A673 (cell line): ENCODE data around the gene FBXW8. TPM values are rescaled to one million over a fixed set of nuclear protein-coding genes. Genes with fewer than 3 reads are reported as not detected.

ENCODE experiments used
- BruUV-seq: library from RNA; stranded (reverse); fragments of 400-500 nt; replicated peaks from 2 replicates; lab custom pipeline; 2021; lab: Mats Ljungman, UMichigan
- CTCF ChIA-PET: fragments of 300-600 bp; sonication (Branson Sonifier 250); formaldehyde crosslinking; loops from one replicate; lab custom pipeline; 2022; ENCODE audit warnings: antibody characterized with exemption; lab: Charles Lee
- POLR2A ChIA-PET: fragments of 300-600 bp; sonication (Branson Sonifier 250); formaldehyde crosslinking; loops from one replicate; lab custom pipeline; 2022; ENCODE audit warnings: antibody characterized with exemption; ENCODE audit not compliant: low non-redundant PET; lab: Charles Lee
- DNase-seq: peaks from one replicate; pipeline ENCODE4 v3.0.0-alpha.2; 2015; ENCODE audit warnings: low spot score
- H3K27ac ChIP-seq: fragments of 200-600 bp; sonication (generic); 2 replicates; pipeline ENCODE4 v1.5.1; 2016; ENCODE audit warnings: mixed run types, low read depth, mild to moderate bottlenecking, mixed read lengths, antibody characterized with exemption, low read length; ENCODE audit not compliant: poor library complexity, severe bottlenecking
- H3K27me3 ChIP-seq: fragments of 200-600 bp; sonication (generic); replicated peaks from 2 replicates; pipeline ENCODE4 v1.6.1; 2017; ENCODE audit warnings: mixed run types, low read depth, mild to moderate bottlenecking, mixed read lengths, antibody characterized with exemption, low read length; ENCODE audit not compliant: insufficient read depth, poor library complexity
- H3K36me3 ChIP-seq: fragments of 200-600 bp; sonication (generic); 2 replicates; pipeline ENCODE4 v1.6.1; 2016; ENCODE audit warnings: mixed run types, mild to moderate bottlenecking, mixed read lengths, antibody characterized with exemption, low read length; ENCODE audit not compliant: insufficient read depth, poor library complexity, severe bottlenecking
- H3K4me1 ChIP-seq: fragments of 200-600 bp; sonication (generic); 2 replicates; pipeline ENCODE4 v1.6.1; 2017; ENCODE audit warnings: mixed run types, mild to moderate bottlenecking, mixed read lengths, antibody characterized with exemption, low read length; ENCODE audit not compliant: insufficient read depth, poor library complexity, severe bottlenecking
- H3K4me3 ChIP-seq: fragments of 200-600 bp; sonication (generic); 2 replicates; pipeline ENCODE4 v1.5.1; 2016; ENCODE audit warnings: low read depth, mixed run types, mild to moderate bottlenecking, mixed read lengths, low read length; ENCODE audit not compliant: poor library complexity, severe bottlenecking
- H3K9me3 ChIP-seq: fragments of 200-600 bp; sonication (generic); 2 replicates; pipeline ENCODE4 v1.6.1; 2016; ENCODE audit warnings: mixed run types, low read depth, mild to moderate bottlenecking, mixed read lengths, antibody characterized with exemption, low read length; ENCODE audit not compliant: poor library complexity, severe bottlenecking
- EZH2 ChIP-seq: fragments of 200-600 bp; sonication (generic); IDR thresholded peaks from 2 replicates; pipeline ENCODE4 v1.6.1; 2017; ENCODE audit warnings: borderline replicate concordance, low read depth, mild to moderate bottlenecking, mixed read lengths, antibody characterized with exemption, low read length; ENCODE audit not compliant: poor library complexity, severe bottlenecking
- intact Hi-C: fragments of 100-400 bp; cut with micrococcal nuclease; formaldehyde crosslinking; loops from one replicate; pipeline ENCODE4 v1.10.0; 2022; ENCODE audit not compliant: unreplicated experiment
- total RNA-seq: library from RNA; stranded (reverse); gene quantifications from 2 replicates; pipeline ENCODE4 v1.2.3, GENCODE V29; 2021
- TF ChIP-seq, protein P1 (sequence below): fragments of 300-800, 200-600 bp; sonication (generic); conservative IDR thresholded peaks from 2 replicates; pipeline ENCODE4 v1.5.1; 2017; ENCODE audit warnings: low read depth, mild to moderate bottlenecking, antibody characterized with exemption, low read length, moderate library complexity, mixed read lengths

The FBXW8 gene
- total RNA-seq, 1 experiment from 2014 or later, result 14.8 TPM

DNA sequence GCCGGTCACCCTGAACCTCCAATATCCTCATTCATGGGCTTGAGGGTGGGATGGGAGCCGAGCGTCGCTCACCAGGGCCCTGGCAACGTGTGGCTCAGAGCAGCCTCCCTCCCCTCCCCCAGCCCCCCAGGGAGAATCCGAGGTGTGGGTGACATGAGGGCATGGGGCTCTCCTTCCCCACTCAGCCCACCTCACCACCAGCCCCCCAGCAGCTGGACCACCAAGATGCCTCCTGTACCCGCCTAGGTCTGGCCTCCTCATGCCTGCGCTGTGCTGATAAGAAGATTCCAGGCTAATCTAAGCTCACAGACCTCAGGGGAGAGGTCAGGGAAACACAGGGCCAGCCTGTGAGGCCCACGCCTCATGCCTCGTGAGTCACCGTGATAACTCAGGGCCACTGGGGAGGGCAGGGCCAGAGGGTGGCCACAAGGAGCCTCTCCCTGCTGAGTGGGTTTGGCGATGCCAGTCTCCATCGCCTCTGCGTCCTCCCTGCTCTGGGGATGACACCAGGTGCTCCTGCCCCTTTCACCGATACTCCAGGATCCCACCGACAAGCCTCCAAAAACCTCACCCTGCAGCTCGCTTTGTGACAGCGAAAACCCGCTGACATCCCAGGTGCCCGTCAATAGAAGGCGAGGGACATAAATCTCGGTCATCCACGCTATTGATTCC is 131.6 kb downstream of the FBXW8 start:
- ChIA-PET POLR2A (no interaction called here), CTCF (no interaction called here)
- no peaks in the 10 kb centered on the region for H3K27me3 ChIP-seq
- H3K27ac ChIP-seq, result no peak overlapping the region
- no peak for DNase-seq
- no peak overlapping the region for H3K4me3 ChIP-seq
- no TSS peak for BruUV-seq
- TF ChIP-seq, protein P1, sequence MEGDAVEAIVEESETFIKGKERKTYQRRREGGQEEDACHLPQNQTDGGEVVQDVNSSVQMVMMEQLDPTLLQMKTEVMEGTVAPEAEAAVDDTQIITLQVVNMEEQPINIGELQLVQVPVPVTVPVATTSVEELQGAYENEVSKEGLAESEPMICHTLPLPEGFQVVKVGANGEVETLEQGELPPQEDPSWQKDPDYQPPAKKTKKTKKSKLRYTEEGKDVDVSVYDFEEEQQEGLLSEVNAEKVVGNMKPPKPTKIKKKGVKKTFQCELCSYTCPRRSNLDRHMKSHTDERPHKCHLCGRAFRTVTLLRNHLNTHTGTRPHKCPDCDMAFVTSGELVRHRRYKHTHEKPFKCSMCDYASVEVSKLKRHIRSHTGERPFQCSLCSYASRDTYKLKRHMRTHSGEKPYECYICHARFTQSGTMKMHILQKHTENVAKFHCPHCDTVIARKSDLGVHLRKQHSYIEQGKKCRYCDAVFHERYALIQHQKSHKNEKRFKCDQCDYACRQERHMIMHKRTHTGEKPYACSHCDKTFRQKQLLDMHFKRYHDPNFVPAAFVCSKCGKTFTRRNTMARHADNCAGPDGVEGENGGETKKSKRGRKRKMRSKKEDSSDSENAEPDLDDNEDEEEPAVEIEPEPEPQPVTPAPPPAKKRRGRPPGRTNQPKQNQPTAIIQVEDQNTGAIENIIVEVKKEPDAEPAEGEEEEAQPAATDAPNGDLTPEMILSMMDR, result no peak
- H3K36me3 ChIP-seq, result no peaks in the 10 kb centered on the region
- no peaks in the 10 kb centered on the region for H3K9me3 ChIP-seq
- intact Hi-C loops, result no loop called here
- peaks cover 6% of the 10 kb centered on the region for H3K4me1 ChIP-seq

DNA sequence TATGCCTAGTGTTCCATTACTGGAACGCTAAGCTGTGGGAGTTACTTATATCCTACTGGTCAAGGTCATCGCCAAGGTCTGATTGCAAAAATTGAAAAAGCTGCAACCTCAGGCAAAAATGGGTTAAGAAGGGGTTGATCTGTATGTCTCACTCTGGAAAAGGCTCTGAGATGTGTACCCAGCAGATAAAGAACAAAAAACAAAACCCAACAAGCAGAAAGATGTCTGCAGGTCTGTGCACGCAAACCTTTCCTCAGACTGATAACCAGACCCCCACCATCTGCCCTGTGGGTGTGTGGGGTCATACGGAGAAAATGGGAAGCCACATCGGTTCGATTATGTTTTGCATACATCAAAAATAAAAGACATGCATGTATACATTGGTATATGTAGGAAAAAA is 132.1 kb downstream of the FBXW8 start:
- no peak overlapping the region for H3K27ac ChIP-seq
- H3K27me3 ChIP-seq, result no peaks in the 10 kb centered on the region
- H3K4me1 ChIP-seq, result peaks cover 6% of the 10 kb centered on the region
- POLR2A ChIA-PET, result no interaction called here
- intact Hi-C loops, result no loop called here
- BruUV-seq, result no TSS peak
- CTCF ChIA-PET, result no interaction called here
- no peak for DNase-seq
- H3K36me3 ChIP-seq, result no peaks in the 10 kb centered on the region
- no peak for TF ChIP-seq EZH2
- TF ChIP-seq, protein P1, result no peak
- H3K4me3 ChIP-seq, result no peak overlapping the region
- H3K9me3 ChIP-seq, result no peaks in the 10 kb centered on the region

DNA sequence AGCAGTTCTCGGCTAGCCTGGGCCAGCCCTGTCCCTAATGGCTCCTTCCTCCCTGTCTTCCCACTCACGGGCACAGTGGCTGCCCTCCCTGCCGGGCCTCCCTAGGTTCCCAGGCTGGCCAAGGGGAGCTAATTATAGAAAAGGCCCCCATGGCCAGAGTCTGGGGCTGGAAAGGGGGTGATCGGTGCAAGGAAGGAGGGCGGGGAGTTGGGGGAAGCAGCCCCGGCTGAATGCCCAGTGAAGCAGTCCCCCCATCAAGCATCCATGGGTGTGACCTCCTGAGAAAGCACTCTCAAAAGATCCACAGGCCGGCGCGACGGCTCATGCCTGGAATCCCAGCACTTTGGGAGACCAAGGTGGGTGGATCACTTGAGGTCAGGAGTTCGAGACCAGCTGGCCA is 133.6 kb downstream of the FBXW8 start:
- no TSS peak for BruUV-seq
- CTCF ChIA-PET, result no interaction called here
- no peak overlapping the region for H3K4me3 ChIP-seq
- no peaks in the 10 kb centered on the region for H3K9me3 ChIP-seq
- intact Hi-C loops, result no loop called here
- TF ChIP-seq, protein P1, result no peak
- TF ChIP-seq EZH2, result no peak
- POLR2A ChIA-PET, result no interaction called here
- H3K27ac ChIP-seq, result no peak overlapping the region
- H3K4me1 ChIP-seq, result peaks cover 6% of the 10 kb centered on the region
- no peaks in the 10 kb centered on the region for H3K36me3 ChIP-seq
- no peak for DNase-seq
- H3K27me3 ChIP-seq, result no peaks in the 10 kb centered on the region
